ENCODE measurements around the gene VSTM2L. TPM values are rescaled to one million over a fixed set of nuclear protein-coding genes. Genes with fewer than 3 reads are reported as not detected.
A peak's percentile ranks its signal among the peaks of the same experiment; 100 is the strongest.

Gene VSTM2L
- total RNA-seq, 1 donor from 2014 or later: not detected

GRCh38 chr20:37938181-37938750, 35.3 kb downstream of the VSTM2L start:
- Histone ChIP-seq H3K36me3 (no peaks in the 10 kb centered on the region), H3K4me3 (no peak overlapping the region), H3K9me3 (no peaks in the 10 kb centered on the region), H3K27ac (no peak overlapping the region), H3K27me3 (no peaks in the 10 kb centered on the region), H3K4me1 (no peaks in the 10 kb centered on the region)
- intact Hi-C loops (cut with DNase I): no loop called here
- no peak for DNase-seq (ENCODE audit: extremely low spot score in 2 of 2)
- no peak for TF ChIP-seq POLR2A (IDR thresholded peaks at IDR 0.05)
- no peak for TF ChIP-seq POLR2AphosphoS5 (IDR thresholded peaks at IDR 0.05; ENCODE audit: insufficient read depth in 1 of 2, low read depth in 1 of 2)
- no peak for TF ChIP-seq CTCF (IDR thresholded peaks at IDR 0.05)

- H3K27me3 ChIP-seq: no peaks in the 10 kb centered on the region
- H3K4me1 ChIP-seq: no peaks in the 10 kb centered on the region
- H3K9me3 ChIP-seq: no peaks in the 10 kb centered on the region
- no peak overlapping the region for H3K27ac ChIP-seq
- intact Hi-C loops (cut with DNase I): no loop called here
- no peaks in the 10 kb centered on the region for H3K36me3 ChIP-seq
- no peak overlapping the region for H3K4me3 ChIP-seq
- no peak for DNase-seq (ENCODE audit: extremely low spot score in 2 of 2)
- TF ChIP-seq POLR2A (IDR thresholded peaks at IDR 0.05) (no peak), CTCF (IDR thresholded peaks at IDR 0.05) (no peak), POLR2AphosphoS5 (IDR thresholded peaks at IDR 0.05; ENCODE audit: insufficient read depth in 1 of 2, low read depth in 1 of 2) (no peak)
Observed at GRCh38 chr20:37938954-37939353, 36.0 kb downstream of the VSTM2L start.

GRCh38 chr20:37939701-37940560, 37.0 kb downstream of the VSTM2L start:
- H3K27ac ChIP-seq: no peak overlapping the region
- TF ChIP-seq CTCF (IDR thresholded peaks at IDR 0.05) (no peak), POLR2A (IDR thresholded peaks at IDR 0.05) (no peak)
- no peak overlapping the region for H3K4me3 ChIP-seq
- no peaks in the 10 kb centered on the region for H3K4me1 ChIP-seq
- intact Hi-C loops (cut with DNase I): no loop called here
- no peaks in the 10 kb centered on the region for H3K36me3 ChIP-seq
- DNase-seq (ENCODE audit: extremely low spot score in 2 of 2): peak in 1 of 2 donors; percentile 91
- H3K9me3 ChIP-seq: no peaks in the 10 kb centered on the region
- H3K27me3 ChIP-seq: no peaks in the 10 kb centered on the region

- Histone ChIP-seq H3K4me1 (no peaks in the 10 kb centered on the region), H3K9me3 (no peaks in the 10 kb centered on the region), H3K27ac (no peak overlapping the region), H3K27me3 (no peaks in the 10 kb centered on the region), H3K36me3 (no peaks in the 10 kb centered on the region), H3K4me3 (no peak overlapping the region)
- DNase-seq (ENCODE audit: extremely low spot score in 2 of 2): no peak
- intact Hi-C loops (cut with DNase I): no loop called here
- TF ChIP-seq POLR2AphosphoS5 (IDR thresholded peaks at IDR 0.05; ENCODE audit: insufficient read depth in 1 of 2, low read depth in 1 of 2) (no peak), POLR2A (IDR thresholded peaks at IDR 0.05) (no peak), CTCF (IDR thresholded peaks at IDR 0.05) (no peak)
Observed at GRCh38 chr20:37940858-37941257, 37.9 kb downstream of the VSTM2L start.

GRCh38 chr20:37941332-37941731, 38.4 kb downstream of the VSTM2L start:
- no peaks in the 10 kb centered on the region for H3K4me1 ChIP-seq
- no peaks in the 10 kb centered on the region for H3K36me3 ChIP-seq
- no peak overlapping the region for H3K27ac ChIP-seq
- no peaks in the 10 kb centered on the region for H3K27me3 ChIP-seq
- H3K4me3 ChIP-seq: no peak overlapping the region
- H3K9me3 ChIP-seq: no peaks in the 10 kb centered on the region
- TF ChIP-seq POLR2AphosphoS5 (IDR thresholded peaks at IDR 0.05; ENCODE audit: insufficient read depth in 1 of 2, low read depth in 1 of 2) (no peak), POLR2A (IDR thresholded peaks at IDR 0.05) (no peak), CTCF (IDR thresholded peaks at IDR 0.05) (no peak)
- intact Hi-C loops (cut with DNase I): no loop called here
- peak in 1 of 2 donors; percentile 58 for DNase-seq (ENCODE audit: extremely low spot score in 2 of 2)

Data from vagina (tissue), 2 donors.